GM21447 (cell line): ENCODE data around the gene GSE1.

Experiments
- ATAC-seq: cut with Tn5 transposase; IDR thresholded peaks from one replicate; pipeline ENCODE4 v1.9.1; 2021; ENCODE audit not compliant: unreplicated experiment

Gene GSE1

DNA sequence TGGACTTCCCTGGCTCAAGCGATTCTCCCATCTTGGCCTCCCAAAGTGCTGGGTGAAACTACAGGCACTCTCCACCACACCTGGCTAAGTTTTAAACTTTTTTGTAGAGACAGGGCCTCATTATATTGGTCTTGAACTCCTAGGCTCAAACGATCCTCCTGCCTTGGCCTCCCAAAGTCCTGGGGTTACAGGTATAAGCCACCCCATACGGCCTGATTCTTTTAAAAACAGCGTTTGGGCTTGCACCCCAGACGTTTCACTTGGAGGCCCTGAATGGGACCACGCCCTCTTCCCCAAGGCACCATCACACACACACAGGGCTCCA is 105.0 kb downstream of the GSE1 start:
- no peak for ATAC-seq

DNA sequence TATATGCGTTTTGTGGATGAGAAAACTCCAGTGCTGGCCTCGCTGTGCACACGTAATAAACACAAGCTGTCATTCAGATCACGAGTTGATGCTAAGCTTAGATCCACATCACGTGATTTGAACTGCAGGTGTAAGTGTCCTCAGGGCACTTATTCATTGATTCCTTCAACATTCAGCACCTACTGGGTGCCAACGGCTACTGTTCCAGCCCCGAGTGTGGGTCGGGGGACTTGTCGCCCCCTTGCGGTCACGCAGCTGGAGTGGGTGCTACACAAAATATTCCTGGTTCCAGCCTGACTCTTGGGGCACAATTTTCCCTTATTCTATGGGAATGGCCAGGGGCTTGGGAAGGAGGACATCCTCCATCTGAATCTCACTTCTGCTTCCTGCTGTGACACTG is 105.6 kb downstream of the GSE1 start:
- no peak for ATAC-seq

DNA sequence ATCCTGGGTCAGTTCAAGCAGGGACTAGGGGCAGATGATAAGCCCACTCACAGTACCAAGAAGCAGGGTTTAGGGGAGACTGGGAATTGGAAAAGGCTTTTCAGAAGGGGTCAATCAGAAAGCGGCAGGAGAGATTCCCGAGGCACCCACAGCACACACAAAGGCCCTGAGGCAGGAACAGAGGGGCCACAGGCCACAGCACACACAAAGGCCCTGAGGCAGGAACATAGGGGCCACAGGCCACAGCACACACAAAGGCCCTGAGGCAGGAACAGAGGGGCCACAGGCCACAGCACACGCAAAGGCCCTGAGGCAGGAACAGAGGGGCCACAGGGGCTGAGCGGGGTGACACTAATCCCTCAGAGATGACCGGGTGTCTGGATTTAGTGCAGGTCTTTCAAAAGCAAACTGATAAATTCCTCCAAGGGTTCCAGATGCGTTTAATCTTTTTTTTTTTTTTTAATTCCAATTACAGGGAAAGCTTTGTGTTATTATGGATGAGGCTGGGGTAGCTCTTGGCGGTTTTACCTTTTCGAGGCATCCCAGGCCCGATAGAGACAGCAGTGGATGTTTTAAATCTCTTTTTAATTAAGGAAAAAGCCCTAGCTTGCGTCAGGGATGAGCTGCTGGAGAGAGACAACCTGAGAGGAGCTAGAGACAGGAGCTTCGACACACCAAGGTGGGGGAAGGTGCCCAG is 106.6 kb downstream of the GSE1 start:
- no peak for ATAC-seq

DNA sequence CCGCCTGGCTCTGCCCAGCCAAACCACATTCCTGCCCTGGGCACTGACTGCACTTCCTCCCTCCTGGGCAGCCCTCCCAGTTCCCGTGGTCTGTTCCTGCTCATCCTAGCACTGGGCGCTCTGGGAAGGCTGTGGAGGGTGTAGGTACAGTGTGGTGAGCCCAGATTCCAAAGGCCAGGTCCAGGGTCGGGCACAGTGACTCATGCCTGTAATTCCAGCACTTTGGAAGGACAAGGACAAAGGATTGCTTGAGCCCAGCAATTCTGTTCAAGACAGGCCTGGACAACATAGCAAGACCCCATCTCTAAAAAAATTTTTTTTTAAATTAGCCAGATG is 107.1 kb downstream of the GSE1 start:
- no peak for ATAC-seq

DNA sequence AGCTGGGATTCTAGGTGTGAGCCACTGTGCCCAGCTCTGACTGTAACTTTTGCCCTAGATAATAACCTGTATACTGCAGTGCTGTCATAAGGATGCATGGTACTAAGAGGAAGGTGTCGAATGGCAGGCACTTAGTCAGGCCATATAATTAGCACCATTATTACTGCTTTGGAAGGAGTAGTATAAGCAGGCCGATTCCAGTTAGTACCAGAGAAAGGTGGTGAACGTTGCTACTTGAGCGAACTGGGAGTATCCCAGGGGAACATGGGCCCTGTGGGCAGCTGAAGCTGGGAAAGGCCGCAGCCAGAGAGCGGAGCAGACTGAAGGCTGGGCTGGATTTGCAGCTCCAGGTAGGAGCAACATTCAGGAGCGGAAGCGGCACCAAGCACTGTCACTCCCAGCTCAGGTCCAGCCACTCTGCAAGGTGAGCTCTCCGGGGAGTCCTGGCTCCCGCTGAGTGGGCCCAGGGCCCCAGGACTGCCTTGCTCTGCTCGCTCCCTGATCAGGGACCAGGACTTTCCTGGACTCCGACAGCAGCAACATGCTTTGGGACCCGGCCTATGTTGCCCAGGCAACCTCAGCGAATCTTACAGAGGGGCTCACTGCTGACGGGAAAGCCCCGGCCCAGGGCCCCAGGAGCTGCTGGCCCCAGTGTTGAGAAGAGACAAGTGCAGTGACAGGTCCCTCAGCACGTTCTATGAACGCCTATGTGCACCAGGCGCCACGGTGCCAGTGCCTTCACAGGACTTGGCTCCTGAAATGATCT is 109.2 kb downstream of the GSE1 start:
- ATAC-seq = no peak

DNA sequence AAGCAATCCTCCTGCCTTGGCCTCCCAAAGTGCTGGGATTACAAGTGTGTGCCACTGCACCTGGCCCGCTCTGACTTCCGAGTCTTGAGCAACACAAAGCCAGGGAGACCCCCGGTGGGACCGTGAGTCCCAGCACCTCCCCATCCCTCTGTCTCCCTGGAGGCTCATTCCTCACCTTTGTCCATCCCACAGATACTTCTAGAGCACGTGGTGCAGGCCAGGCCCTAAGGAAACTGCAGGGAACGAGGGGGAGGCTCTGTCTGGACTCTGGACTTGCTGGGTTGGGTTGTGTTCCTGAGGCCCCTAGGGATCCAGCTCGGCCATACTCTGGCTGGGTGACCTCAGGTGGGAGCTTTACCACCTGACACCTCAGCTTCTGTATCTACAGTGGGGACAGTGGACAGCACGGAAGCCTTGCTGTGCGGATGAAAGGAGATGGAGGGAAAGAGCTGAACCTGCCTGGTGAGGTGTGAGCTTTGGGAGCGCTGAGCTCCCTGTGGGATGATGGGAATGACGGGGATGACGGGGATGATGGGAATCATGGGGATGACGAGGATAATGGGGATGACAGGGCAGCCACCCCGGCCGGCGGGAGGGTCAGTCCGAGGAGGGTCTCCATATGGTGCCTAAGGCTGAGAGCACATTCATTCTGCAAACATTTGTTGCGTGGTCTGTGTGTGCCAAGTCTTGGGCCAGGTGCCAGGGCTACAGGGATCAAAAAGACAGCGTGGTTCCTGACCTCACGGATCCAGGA is 111.2 kb downstream of the GSE1 start:
- no peak for ATAC-seq

DNA sequence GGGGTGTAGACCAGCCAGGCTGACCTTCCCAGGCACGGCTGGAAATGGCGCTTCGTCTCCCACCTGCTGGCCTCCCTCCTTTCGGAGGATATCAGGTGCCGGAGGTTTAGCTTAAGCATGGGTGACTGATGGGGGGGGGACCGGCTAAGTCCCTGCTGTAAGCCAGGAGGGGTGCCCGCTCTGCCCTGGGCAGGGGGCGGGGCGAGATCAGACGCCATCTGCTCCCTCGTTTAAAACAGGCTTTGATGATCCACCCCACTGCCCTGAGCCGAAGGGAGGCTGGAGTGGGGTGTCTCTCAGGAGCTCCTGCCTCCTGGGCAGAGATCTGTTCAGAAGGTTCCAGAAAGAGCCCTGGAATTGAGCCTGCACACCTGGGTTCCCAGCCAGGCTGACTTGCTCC is 111.8 kb downstream of the GSE1 start:
- ATAC-seq = no peak
